Kasumi-1 (cell line): ENCODE results near the gene SRSF10.
A peak's percentile ranks its signal among the peaks of the same experiment; 100 is the strongest.
"Not testable (repeated sequence)": the region's sequence is repeated elsewhere in the genome, so short reads cannot be mapped to it uniquely, and the experiment has no call there.

Experiments used
- DNase-seq, 2 experiments: peaks; one replicate each; lab custom pipeline; 2025; lab: John Stamatoyannopoulos, UW

SRSF10 gene

DNA sequence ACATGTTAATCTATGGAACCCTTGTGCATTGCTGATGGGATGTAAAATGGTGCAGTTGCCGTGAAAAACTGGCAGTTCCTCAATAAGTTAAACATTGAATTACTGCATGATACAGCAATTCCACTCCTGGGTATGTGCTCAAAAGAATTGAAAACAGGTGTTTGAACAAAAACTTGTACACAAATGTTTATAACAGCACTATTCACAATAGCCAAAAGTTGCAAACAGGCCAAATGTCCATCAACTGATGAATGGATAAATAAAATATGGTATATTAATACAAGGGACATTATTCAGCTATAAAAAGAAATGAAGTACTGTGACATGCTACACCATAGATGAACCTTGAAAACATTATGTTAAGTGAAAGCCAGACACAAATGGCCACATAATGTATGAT, 17.7 kb upstream of the SRSF10 start:
- DNase-seq = no peak

DNA sequence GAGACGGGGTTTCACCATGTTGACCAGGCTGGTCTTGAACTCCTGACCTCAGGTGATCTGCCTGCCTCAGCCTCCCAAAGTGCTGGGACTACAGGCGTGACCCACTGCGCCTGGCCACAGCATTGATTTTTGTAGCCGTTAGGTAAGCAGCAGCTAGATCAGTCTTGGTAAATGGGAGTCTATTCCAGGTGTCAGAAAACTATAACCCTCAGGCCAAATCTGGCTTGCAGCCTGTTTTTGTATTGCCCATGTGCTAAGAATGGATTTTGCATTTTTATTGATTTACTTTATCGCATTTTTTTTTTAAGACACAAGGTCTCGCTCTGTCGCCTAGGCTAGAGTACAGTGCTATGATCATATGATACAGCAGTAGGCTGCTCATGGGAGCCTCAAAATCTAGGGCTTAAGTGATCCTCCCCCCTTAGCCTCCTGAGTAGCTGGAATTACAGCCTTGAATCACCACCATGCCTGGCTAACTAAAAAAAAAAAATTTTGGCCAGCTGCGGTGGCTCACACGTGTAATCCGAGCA, 16.6 kb upstream of the SRSF10 start:
- DNase-seq = no peak

DNA sequence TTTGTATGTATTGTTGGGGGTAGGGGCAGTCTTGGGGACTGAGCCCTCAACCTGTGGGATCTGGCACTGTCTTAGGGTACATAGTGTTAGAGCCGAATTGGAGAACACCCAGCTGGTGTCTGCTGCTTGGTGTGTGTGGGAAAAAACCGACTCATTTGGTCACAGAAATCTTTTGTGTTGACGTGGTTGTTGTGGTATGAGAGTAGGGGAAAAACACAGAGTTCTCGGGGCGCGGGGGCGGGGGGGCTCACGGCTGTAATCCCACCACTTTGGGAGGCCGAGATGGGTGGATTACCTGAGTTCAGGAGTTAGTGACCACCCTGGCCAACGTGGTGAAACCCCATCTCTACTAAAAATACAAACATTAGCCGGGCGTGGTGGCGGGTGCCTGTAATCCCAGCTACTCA, 15.3 kb upstream of the SRSF10 start:
- no peak for DNase-seq

DNA sequence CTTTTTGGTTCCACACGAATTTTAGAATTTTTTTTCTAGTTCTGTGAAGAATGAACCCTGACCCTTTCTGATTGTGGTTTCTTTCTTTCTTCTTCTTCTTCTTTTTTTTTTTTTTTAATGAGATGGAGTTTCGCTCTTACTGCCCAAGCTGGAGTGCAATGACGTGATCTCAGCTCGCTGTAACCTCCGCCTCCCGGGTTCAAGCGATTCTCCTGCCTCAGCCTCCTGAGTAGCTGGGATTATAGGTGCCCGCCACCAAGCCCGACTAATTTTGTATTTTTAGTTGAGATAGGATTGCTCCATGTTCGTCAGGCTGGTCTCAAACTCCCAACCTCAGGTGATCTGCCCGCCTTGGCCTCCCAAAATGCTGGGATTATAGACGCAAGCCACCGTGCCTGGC, 11.9 kb upstream of the SRSF10 start:
- DNase-seq = not testable (repeated sequence)

DNA sequence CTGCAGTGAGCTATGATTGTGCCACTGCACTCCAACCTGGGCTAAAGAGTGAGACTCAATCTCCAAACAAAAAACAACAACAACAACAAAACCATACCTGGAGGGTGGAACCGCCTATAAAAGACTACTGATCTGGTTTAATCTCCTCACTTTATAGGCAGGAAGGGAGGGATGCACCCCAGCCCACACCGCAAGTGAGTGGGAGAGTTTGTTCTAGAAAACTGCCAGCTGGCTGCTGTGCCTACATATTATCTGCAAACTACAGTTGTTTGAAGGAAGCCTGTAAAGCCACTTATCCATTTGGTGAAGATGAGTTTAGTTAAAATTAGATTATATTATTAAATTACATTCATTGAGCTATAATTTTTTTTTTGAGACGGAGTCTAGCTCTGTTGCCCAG, 9.1 kb upstream of the SRSF10 start:
- no peak for DNase-seq

DNA sequence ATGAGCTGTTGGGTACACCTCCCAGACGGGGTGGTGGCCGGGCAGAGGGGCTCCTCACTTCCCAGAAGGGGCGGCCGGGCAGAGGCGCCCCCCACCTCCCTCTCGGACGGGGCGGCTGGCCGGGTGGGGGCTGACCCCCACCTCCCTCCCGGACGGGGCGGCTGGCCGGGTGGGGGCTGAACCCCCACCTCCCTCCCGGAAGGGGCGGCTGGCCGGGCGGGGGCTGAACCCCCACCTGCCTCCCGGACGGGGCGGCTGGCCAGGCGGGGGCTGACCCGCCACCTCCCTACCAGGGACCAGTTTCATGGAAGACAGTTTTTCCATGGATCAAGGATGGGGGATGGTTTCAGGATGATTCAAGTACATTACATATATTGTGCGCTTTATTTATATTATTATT, 6.9 kb upstream of the SRSF10 start:
- DNase-seq = not testable (repeated sequence)

DNA sequence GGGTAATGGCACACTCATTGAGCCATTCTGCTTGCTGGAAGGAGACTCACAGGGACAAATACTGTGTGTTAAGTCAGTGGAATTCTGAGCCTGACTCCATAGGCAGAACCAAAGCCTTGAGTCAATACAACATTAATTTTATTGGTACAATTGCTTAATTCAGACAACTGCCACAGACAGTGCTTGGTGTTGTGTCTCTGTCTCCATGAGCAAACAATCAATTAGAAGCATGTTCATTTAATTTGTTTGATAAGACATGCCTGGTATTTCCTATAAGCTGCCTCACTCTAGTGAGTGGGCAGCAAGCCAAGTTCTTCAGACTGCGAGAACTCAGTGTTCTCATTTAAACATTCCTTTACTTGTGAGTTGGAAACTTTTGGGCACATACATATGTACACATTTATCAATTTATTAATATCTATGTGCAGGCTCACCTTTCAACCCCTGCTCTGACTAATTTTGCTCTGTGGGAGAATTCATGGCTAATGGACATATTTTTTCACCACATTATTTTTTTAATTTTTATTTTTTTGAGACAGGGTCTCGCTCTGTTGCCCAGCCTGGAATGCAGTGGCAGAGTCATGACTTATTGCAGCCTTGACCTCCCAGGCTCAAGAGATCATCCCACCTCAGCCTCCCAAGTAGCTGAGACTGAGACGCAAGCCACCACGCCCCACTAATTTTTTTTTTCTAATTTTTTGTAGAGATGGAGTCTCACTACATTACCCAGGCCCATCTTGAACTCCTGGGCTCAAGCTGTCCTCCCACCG, 4.5 kb upstream of the SRSF10 start:
- DNase-seq = no peak

DNA sequence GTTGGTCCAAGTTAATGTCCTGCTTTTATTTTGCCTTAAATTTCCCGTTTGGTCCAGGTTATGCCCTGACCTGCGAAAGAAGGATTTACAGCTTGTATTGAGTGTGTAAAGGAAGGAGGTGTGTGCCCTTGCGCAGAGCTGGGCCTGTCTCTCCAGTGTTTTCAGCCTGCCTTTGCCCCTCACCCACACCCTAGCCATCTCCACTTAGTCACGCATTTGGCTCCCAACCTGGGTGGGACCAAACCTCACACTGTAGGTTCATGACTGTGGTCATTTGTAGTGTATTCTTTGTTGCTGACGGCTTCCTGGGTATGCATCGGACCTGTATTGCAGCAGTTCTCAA, 572 bp upstream of the SRSF10 start:
- DNase-seq = peak in 1 of 2 experiments; percentile 75

DNA sequence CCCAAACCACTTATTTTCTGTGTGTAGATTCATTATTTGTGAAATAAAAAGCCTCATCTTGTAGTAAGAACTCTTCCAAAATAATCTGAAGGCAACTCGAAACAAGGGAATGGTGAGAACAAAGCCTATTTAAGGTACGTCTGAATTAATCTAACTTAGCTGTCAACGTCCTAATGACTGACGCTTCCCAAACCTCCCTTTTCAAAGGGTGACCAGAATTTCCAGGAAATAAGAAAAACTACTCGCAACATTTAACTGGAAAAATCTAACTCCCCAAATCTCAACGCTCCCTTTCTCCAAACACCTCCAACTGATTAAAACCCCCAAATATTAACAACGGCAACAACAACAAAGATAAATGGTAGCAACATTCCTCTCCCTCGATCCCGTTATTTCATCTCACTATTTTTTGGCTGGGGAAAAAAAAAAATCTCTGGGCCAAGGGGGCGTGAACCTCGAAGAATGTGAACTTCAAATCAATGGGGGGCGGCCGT, 693 bp downstream of the SRSF10 start:
- DNase-seq = no peak

DNA sequence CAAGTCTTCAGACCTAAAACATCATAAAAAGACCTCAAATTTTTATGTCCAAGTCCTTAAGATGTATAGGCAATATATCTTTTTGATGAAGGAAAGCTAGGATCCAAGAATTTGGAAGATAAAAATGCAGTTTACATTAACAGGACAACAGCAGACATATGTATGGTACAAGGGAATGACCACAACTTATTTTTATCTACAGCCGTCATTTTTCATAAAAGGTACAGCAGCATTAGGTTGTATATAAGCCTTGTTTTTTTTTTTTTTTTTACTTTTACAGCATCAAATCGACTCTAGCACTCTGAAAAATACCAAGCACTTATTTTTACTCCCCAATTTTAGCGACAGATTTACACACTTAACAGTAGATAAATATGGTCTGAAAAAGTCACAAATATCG, 1.3 kb downstream of the SRSF10 start:
- DNase-seq = no peak

DNA sequence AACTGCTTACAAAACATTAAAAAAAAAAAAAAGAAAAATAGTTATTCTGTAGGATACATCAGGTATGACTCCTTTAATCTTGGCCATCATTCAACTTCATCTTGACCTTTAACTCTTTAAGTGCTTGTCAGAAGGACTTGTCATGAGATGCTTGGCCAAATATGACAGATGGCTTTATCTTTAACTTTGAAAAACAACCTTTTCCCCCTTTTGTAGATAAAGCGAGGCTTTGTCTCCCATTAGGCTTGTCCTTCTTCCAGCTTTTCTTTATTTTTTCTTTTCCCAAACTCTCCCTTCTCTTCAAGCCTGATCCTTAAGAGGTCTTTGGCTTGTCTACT, 2.3 kb downstream of the SRSF10 start:
- DNase-seq = no peak

DNA sequence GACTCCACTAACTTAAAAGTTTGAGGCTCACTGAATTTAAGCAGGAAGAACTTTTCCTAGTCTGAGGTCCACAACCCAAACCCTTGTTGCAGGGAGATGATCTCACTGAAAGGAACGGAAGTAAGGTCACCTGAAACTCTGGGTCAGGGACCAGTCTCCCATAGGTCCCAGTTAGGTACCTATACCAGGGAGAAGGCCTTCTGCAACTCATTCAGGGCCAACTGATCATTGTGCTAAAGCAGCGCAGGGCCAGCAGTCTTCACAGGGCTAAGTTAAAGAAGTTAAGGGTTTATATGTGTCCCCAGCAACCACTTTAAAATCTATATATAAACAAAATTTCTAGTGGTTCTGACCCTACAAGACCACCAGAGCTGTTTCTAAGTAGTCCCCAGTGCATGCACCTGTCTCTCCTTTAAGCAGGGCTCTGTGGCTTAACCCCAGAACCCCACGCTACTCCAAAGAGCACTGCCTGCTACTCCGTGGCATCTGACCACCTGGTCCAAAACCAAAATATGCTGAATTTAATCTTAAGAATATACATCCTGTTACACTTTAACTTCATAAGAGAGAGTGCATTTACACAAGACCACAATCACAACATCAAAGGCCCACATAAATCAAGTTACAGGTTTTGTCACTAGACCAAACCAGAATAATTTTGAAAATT, 2.8 kb downstream of the SRSF10 start:
- DNase-seq = no peak

DNA sequence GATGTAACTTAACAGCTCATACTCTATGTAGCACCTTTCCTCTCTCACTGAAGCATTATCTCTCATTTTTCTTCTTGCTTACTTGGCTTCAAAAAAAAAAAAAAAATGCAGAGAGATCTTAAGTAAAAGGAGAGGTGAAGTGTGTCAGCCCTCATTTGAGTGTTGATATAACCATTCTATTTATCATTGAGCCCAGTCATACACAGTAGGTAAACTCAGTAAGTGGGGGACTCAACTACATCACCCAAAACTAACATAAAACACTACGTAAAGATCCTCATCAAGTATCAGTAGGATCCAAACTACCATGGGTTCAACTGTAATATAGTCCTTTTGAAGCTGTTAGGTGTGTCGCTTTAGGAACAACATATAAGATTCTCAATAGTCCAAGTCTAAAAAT, 12.3 kb downstream of the SRSF10 start:
- DNase-seq = no peak

DNA sequence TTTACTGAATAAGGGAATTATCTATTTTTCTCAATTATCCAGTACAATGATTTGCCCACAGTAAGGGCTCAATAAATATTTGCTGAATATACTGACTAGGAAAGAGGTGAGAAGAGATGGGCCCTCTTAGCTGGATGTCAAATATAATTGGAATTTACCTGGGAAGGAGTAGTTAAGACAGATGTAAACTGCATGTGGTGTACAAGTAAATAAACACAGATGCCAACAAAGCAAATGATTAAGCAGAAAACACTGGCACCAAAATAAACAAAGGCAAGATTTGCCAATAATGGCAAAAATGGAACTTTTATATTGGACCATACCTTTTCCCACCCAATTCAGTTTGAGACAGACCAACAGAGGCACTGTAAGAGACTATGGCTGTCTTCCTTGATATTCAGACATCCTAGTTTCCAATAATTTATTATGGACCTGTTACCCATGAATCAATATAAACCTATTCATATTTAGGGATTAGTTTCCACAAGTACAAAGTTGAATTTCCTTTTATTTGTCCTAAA, 13.1 kb downstream of the SRSF10 start:
- no peak for DNase-seq

DNA sequence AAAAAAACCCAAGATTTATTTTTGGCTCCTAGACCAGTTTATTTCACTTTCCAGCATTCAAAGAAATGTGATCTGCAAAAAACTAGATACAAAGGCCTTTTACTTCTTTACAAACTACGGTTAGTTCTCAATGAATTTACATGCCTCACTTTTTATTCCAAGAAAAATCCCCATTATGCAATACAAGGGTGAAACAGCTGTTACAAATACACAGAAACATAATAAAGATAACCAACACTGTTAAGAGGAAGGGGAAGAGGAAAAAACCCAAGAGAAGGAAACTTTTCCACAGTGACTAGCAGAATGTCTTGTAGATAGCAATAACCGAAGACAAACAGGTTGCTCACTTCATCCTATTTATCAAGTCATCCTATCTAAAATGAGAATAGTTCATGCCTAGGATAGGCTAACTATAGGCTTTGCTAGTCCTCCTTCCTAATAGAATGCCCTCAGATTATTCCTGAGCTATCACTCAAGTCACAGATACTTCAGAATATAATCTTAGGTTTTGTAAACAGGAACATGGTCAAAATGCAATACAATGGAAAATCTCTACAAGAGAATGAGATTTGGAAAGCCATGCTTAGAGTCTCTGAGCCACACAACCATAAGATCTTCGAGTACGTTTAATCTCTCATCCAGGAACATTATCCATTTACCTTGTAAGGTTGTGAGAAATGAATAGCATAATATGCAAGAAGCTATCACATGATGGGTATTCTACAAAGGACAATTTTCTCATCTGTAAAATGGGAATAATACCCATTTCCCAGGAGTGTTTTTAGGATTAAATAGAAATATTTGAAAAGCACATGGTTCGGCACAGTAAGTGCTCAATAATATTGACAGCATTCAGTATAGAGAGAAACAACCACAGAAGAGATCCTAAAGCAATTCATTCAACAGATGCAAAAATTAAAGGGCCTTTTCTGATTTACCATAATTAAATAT, 15.1 kb downstream of the SRSF10 start:
- no peak for DNase-seq

DNA sequence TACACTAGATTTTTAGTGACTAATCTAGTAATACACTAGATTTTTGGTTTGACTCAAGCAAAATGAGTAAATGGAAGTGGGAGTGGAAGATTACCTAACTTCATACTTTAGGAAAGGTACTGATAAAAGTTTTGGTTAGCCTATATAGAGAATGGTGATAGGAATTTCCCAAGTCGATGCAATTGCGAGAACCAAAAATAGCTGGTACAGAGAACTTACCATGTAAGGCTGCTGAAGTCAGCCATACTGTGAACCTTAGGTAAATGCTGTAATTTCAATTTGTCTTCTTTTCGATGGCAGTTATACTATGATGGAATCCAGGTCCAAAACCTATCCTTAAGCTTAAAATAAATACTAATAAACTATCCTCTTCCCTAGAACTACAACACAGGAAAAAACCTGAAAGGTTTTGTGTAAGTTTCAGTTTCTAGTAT, 15.9 kb downstream of the SRSF10 start:
- DNase-seq = no peak

DNA sequence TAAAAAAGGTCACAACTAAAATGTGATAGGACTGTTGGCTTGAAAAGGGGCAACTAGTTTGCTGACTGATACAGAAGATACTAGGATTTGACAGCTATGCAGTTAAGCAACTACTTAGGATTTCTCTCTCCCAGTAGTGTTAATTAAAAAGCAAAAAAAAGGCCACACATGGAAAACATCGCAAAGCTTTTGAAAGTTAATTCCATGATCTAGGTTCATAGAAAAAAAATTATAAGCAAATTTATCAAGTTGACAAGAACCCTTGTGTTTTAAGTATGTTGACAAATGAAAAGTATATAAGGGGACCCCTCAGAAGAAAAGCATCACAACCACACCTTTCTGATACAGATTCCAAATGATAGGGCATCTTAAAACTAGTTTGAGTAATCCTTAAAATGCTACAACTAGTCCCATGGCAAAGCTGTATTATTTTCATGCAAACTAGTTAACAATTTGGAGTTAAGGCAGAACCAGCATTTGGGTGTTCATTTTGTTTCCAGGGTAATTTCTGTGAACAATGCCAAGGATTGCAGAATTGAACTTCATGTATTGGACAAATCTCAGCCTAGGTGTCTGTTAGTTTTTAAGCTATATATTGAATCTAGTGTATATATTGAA, 16.4 kb downstream of the SRSF10 start:
- DNase-seq = no peak

DNA sequence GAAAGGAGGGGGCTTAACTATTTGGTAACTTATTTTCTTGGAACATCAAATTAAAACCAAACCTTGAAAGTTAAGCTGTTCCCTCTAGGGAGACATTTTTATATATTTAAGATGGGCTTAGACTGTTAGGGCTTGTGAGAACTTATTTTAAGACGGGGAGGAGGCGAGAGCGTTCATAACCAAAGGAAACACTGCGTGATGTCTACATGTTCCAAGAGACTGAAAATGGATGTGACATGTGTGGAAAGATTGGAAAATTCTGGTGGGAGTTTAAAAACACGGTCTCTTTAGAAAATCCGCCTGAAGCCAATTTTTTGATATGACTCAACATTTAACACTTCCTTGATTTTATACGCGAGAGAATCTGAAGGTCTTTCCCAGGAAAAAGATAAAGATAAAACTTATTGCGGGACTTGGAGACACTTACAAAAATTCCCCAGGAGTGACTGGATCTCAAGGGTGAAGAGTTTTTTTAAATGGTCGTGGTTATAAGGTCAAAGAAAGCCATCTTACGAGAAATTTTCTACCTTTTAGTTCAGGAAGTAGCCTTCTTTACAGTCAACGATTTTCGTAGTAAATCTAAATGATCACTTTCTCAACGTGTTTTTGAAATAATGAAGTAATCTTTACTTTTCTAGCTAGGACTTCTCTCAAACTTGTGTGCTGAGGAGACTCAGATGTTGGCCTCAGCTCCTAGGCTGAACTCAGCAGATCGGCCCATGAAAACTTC, 19.7 kb downstream of the SRSF10 start:
- no peak for DNase-seq

DNA sequence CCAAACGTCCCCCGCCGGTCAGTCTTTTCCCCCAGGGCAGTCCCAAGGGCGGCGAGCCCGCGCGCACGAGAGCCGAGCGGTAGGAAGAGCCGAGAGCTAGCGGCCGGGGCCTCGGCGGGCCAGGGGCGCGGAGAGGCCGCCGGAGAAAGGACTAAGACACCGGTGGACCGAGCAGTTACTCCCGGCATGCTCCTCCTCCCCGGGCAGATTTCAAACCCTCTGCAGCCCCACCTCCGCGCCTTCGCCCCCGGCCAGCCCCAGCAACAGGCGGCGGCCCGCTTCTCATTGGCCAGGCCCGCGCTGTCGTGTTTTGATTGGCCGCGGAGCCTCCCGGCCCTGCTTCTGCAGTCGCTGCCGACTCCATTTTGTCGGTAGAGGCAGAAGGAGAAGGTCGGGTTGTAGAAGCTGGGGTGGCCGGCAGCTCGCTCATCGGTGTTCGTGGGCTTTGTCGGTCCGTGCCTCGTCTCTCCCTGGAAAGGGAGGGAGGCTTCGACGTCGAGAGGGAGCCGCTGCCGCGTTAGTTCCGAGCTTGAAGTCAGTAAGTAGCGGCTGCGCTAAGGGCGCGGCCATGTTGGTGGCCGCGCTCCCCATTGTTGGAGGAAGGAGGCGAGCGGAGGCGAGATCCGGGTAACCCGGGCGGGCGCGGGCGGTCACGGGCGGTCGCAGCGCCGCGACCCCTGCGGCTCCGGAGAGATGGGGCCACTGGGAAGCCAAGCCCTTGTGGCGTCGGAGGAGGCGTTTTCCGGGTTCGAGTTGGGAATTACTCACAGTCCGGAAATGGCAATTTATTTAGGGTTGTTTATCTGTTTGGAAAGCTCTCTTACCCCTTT, 20.5 kb downstream of the SRSF10 start, which contains the start of gene PNRC2:
Gene PNRC2, plus strand, starts transcription at position 368 of the 830 bp plus-strand sequence. CDS start 1,630 bp downstream, outside the sequence.
- DNase-seq = peak; percentile 94 to 95
